ENCODE measurements around the gene NDST4. TPM values are rescaled to one million over a fixed set of nuclear protein-coding genes. Genes with fewer than 3 reads are reported as not detected.

The NDST4 gene
- total and polyA plus RNA-seq, 10 donors = 0.06 to 7.7 (median 1.3) TPM; not detected in 2

GRCh38 chr4:114883641-114884040 is 229.8 kb downstream of the NDST4 start:
- H3K4me3 ChIP-seq = no peak overlapping the region
- H3K27ac ChIP-seq = no peak overlapping the region
- no peaks in the 10 kb centered on the region for H3K4me1 ChIP-seq
- WGBS, 5 donors = 87 to 96% (median 91%) methylated on average over 5 of the region's 5 CpGs
- TF ChIP-seq POLR2A (IDR thresholded peaks at IDR 0.05) (no peak), POLR2AphosphoS5 (IDR thresholded peaks at IDR 0.05) (no peak), CTCF (IDR thresholded peaks at IDR 0.05 in 8 of 11, conservative IDR thresholded peaks at IDR 0.05 in 3 of 11) (no peak)
- H3K27me3 ChIP-seq (replicated peaks in 1 of 7) = no peaks in the 10 kb centered on the region
- H3K9me3 ChIP-seq = no peaks in the 10 kb centered on the region
- intact Hi-C loops (cut with DNase I; ENCODE audit: low total_unique reads) = no loop called here
- DNase-seq = no peak
- H3K36me3 ChIP-seq = no peaks in the 10 kb centered on the region

- WGBS, 5 donors = 75 to 86% (median 81%) methylated on average over 3 of the region's 3 CpGs
- intact Hi-C loops (cut with DNase I; ENCODE audit: low total_unique reads) = no loop called here
- Histone ChIP-seq H3K9me3 (no peaks in the 10 kb centered on the region), H3K27ac (no peak overlapping the region), H3K27me3 (replicated peaks in 1 of 7) (no peaks in the 10 kb centered on the region), H3K4me3 (no peak overlapping the region), H3K4me1 (no peaks in the 10 kb centered on the region), H3K36me3 (no peaks in the 10 kb centered on the region)
- TF ChIP-seq CTCF (IDR thresholded peaks at IDR 0.05 in 8 of 11, conservative IDR thresholded peaks at IDR 0.05 in 3 of 11) (no peak), POLR2A (IDR thresholded peaks at IDR 0.05) (no peak), POLR2AphosphoS5 (IDR thresholded peaks at IDR 0.05) (no peak)
- no peak for DNase-seq
These were observed 233.3 kb downstream of the NDST4 start for GRCh38 chr4:114879916-114880669.

- Histone ChIP-seq H3K27me3 (replicated peaks in 1 of 7) (no peaks in the 10 kb centered on the region), H3K27ac (no peak overlapping the region), H3K4me3 (no peak overlapping the region), H3K36me3 (no peaks in the 10 kb centered on the region), H3K4me1 (no peaks in the 10 kb centered on the region), H3K9me3 (no peaks in the 10 kb centered on the region)
- intact Hi-C loops (cut with DNase I; ENCODE audit: low total_unique reads) = no loop called here
- DNase-seq = no peak
- TF ChIP-seq CTCF (IDR thresholded peaks at IDR 0.05 in 8 of 11, conservative IDR thresholded peaks at IDR 0.05 in 3 of 11) (no peak), POLR2AphosphoS5 (IDR thresholded peaks at IDR 0.05) (no peak), POLR2A (IDR thresholded peaks at IDR 0.05) (no peak)
These were observed 237.8 kb downstream of the NDST4 start for GRCh38 chr4:114875630-114876029.

- TF ChIP-seq POLR2AphosphoS5 (IDR thresholded peaks at IDR 0.05) (no peak), CTCF (IDR thresholded peaks at IDR 0.05 in 8 of 11, conservative IDR thresholded peaks at IDR 0.05 in 3 of 11) (no peak), POLR2A (IDR thresholded peaks at IDR 0.05) (no peak)
- no peaks in the 10 kb centered on the region for H3K4me1 ChIP-seq
- no peaks in the 10 kb centered on the region for H3K36me3 ChIP-seq
- intact Hi-C loops (cut with DNase I; ENCODE audit: low total_unique reads) = no loop called here
- no peaks in the 10 kb centered on the region for H3K27me3 ChIP-seq (replicated peaks in 1 of 7)
- H3K27ac ChIP-seq = no peak overlapping the region
- no peak overlapping the region for H3K4me3 ChIP-seq
- DNase-seq = no peak
- 87 to 100% (median 90%) methylated on average over 1 of the region's 1 CpG for WGBS, 5 donors
- no peaks in the 10 kb centered on the region for H3K9me3 ChIP-seq
These were observed 239.1 kb downstream of the NDST4 start for GRCh38 chr4:114874321-114874720.

Data from spleen (tissue), 11 donors.